HG03060 (cell line): ENCODE measurements around the gene CNN2.

ENCODE experiments used
- ATAC-seq: cut with Tn5 transposase; IDR thresholded peaks from one replicate; pipeline ENCODE4 v1.9.1; 2021; ENCODE audit warnings: low read depth, moderate number of reproducible peaks; ENCODE audit not compliant: unreplicated experiment

CNN2 gene

DNA sequence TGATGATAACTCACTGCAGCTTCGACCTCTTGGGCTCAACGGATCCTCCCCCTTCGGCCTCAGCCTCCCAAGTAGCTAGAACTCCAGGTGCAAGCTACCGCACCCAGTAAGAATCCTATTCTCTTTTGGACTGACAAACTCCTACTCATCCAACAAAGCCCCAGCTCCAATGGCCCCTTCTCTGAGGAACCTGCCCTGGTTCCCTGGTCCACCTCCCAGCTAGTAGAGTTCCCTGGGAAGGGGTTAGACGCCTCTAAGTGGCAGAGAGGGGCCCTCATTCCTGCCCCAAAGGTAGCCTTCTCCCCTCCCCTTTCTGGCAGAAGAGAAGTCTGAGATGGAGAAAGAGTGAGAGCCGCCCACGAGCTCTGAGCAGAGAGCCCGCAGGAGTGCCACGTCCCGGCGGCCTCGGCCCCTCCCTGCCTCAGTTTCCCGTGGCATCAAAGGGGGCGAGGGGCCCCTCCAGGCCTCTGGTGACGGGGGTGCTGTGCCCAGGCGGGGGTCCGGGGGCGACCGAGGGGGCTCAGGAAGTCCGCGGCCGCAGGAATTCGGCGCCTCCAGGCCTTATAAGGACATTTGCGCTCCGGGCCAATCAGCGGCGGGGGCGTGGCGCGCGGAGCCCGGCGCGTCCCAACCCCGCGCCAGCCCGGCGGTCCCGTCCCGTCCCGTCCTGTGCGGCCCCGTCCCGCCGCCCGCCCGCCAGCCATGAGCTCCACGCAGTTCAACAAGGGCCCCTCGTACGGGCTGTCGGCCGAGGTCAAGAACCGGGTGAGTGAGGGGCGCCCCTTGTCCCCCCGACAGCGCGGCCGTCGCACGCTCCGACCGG, at the start of gene CNN2:
CNN2 (plus strand) TSS at position 649 of the 823 bp plus-strand sequence; CDS start at position 703, 54 bp downstream.
- ATAC-seq: no peak

DNA sequence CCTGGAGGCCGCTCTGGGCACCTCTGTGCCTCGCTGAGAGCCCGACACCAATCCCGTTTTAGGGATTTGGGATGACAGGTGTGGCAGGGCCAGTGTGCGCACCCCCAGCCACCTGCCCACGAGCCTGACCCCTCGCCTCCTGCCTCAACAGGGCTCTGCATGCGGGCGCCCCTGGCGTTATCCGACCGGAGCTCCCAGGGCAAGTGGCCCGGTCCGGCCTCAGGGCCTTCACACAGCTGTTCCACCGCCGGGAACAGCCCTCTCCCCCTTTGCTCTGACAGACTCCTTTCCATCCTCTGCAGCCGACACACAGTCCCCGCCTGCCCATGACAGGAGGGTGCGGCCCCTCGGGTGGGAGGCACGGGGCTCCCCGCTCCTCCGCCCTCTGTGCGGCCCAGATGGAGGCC, 49.3 kb upstream of the CNN2 start:
- no peak for ATAC-seq

DNA sequence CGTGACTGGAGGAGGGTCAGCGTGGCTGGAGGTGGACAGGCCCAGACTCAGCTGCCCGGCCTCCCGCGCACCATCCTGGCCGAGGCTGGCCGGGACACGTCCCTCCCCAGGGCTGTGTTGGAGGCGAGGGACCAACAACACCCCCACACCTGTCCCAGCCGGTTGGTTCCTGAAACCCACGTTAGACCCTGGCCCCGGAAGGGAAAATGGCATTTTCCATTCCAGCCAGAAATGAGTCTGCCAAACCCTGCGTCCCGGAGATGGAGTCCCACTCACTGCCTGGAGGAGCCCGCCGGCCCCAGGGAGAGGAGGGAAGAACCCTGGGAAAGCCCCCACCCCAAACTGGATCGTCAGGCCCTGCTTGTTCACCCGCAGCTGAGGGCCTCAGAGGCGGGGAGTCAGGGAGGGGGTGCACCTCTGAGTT, 47.1 kb upstream of the CNN2 start:
- ATAC-seq: no peak

GRCh38 chr19:980133-980998, 46.0 kb upstream of the CNN2 start:
- ATAC-seq: no peak

DNA sequence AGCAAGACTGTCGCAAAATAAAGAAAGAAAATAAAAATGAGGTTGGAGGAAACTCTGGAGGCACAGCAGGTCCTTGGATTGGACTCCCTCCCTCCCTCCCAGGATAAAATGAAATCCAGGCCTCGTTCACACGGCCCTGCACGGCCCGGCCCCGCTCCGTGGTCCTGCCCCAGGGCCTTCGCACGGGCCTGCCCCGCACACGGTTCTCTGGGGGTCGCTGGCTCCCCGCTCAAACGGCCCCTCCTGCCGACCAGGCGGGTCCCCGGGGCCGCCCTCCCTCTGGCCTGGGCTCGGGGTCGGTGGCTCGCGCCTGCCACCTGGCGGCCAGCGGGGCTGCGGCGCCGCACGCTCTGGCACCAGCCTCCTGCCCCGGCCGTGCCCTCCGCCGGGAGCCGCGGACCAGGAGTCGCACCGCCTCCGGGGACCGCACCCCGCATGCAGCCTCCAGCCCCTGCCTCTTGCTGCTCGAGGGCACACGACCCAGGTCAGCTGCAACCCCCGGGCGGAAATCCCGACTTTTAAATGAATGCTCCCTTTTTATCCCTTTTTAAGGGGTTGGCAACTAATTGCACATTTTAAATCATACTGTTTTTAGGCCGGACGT, 43.7 kb upstream of the CNN2 start:
- ATAC-seq: no peak

DNA sequence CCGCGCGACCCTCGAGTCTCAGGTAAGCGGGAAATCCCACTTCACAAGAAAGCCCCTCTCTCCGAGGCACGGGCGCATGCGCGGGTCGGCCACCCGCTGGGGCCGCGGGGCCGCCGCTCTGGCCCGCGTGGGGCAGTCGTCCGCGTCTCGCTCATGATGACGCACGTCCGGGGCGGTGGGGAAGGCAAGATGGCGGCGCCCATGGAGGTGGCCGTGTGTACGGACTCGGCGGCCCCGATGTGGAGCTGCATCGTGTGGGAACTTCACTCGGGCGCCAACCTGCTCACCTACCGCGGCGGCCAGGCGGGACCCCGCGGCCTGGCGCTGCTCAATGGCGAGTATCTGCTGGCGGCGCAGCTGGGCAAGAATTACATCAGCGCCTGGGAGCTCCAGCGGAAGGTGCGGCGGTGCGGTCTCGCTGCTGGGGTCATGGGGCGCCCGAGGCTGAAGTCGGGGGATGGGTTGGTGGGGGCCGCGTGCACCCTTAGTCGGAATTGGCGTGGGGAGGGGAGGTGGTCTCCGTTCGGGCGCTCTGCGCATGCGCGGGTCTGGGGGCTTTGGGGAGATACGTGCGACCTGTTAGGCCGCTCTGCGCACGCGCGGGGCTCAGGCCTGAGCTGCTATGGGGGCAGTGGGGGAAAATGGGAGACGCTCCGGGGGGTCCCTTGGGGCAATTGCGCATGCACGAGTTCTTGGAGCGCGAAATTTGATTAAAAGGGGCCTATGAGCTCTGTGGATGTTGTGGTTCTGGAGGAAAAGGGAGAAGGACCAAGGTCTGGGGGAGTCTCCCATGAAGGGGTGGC, 42.0 kb upstream of the CNN2 start, which contains the start of gene WDR18:
WDR18 (plus strand) TSS at position 181 of the 803 bp plus-strand sequence; CDS start at position 190, 9 bp downstream.
- ATAC-seq: no peak

DNA sequence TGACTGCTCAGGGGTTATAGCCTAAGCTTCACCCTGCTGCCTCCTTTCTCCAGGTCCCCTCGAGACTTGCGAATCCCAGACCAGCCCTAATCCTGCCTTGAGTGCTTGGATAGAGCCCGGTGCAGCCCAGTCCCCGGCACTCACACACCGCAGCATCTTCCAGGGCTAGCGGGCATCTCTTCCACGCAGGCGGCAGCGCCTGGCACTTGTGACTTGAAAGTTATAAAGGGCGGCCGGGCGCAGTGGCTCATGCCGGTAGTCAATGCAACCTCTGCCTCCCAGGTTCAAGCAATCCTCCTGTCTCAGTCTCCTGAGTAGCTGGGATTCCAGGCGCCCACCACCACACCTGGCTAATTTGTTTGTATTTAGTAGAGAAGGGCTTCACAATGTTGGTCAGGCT, 40.3 kb upstream of the CNN2 start:
- ATAC-seq: no peak

DNA sequence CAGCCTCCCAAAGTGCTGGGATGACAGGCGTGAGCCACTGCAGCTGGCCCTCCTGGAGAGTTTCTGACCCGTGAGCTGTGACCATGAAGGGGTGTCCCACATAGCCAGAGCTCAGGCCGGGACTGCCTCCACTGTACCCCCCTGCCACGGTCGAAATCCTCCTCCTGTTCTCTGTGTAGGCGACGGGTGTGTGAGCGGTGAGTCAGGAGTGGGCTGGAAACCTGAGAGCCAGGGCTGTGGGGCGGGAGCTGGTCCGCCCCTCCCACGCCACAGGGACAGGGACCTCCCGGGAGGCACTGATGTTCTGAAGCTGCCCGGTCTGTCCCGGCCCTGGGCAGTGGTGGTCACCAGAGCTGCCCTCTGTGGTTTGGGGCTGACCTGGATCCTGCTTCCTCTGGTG, 38.3 kb upstream of the CNN2 start:
- ATAC-seq: no peak

GRCh38 chr19:988510-988909, 37.9 kb upstream of the CNN2 start:
- ATAC-seq: no peak

DNA sequence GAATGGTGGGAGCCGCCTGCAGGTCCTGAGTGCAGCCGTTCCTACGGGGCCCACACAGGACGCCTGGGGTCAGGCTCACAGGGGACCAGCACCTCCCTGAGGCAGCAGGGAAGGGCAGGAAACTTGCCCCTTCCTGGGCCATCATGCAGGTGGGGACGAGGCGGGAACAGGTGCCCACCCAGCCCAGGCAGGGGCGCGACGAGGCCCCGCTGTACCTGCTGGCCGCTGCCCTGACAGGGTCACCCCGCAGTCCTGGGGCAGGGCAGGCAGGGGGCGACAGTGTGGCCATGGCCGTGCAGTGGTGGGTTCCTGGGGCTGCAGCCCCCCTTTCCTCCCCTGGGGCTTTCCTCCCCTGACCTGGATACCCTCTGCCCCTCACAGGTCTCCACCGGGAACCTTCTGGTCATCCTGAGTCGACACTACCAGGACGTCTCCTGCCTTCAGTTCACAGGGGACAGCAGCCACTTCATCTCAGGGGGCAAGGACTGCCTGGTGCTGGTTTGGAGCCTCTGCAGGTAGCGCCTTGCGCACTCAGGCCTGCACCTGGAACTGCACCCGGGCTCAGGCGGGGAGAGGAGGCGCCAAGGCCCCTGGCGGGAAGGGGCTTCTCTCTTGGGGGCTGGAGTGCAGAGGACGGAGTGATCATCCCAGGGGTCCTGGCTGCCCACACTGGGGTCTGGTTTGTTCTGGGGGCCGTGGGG, 36.9 kb upstream of the CNN2 start:
- no peak for ATAC-seq

DNA sequence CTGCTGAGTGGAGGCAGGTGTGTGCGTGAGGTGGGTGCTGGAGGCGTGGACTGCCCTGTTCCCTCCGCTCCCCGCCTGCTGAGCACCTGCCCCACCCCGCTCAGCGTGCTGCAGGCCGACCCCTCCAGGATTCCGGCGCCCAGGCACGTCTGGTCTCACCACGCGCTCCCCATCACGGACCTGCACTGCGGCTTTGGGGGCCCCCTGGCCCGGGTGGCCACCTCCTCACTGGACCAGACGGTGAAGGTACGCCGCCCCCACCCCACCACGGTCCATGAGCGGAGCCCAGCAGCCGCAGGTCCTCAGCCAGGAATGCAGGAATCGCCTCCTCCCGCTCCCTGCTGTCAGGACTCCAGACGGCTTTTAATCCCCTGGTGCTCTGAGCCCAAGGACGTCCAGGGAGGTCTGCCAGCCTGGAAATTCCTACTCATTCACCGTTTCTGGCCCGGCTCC, 36.3 kb upstream of the CNN2 start:
- ATAC-seq: no peak

DNA sequence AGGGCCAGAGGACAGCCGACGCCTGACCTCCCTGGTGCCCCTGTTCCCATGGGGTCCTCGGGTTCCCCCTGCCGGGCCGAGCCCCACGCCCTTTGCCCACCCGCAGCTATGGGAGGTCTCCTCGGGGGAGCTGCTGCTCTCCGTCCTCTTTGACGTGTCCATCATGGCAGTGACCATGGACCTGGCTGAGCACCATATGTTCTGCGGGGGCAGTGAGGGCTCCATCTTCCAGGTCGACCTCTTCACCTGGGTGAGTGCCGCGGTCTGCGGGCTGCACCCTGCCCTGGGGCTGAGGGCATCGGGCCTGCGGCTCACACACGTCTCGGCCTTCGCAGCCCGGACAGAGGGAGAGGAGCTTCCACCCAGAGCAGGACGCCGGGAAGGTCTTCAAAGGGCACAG, 35.7 kb upstream of the CNN2 start:
- ATAC-seq: no peak

GRCh38 chr19:991174-991931, 35.1 kb upstream of the CNN2 start:
- no peak for ATAC-seq

GRCh38 chr19:991932-992669, 34.3 kb upstream of the CNN2 start:
- no peak for ATAC-seq

DNA sequence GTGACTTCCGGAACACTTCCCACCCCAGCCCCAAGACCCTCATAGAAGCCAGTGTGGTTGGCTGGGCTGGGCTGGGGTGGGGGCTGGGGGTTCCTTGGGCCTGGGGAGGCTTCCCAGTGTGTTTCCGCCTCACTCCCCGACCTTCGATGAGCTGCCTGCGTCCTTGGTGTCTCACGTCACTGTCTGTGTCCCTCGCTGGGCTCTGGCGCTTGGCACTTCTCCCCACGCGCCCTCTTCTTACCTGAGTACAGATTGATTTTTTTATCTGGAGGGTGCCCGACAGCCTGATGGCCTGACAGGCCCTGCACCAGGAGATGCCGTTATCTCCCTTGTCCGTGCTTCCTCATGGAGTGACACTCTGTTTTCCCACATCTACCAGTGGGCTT, 33.7 kb upstream of the CNN2 start:
- ATAC-seq: no peak

- ATAC-seq: no peak
Observed at GRCh38 chr19:993361-993830, 33.0 kb upstream of the CNN2 start.

DNA sequence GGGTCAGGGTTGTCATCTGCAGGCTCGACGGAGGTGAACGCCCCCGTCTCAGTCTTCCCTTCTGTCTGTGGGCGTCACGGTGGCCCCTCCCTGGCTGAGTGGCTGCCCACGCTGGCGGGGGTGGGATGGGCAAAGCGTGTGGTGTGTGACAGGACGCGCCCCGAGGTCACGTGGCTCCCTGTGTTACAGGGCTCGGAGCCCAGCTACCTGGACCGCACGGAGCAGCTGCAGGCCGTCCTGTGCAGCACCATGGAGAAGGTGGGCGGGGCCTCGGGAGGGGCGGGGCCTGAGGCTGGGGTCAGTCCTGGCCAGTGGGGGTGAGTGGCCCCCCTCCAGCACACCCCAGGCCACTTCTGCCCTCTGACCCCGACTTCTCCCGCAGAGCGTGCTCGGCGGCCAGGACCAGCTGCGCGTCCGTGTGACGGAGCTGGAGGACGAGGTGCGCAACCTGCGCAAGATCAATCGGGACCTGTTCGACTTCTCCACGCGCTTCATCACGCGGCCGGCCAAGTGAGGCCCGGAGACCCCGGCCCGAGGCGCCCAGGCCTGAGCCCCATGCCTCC, 32.5 kb upstream of the CNN2 start:
- ATAC-seq: no peak

GRCh38 chr19:994516-994915, 31.9 kb upstream of the CNN2 start:
- no peak for ATAC-seq
